GM18868 (cell line): ENCODE measurements around the gene NRXN2.

ENCODE experiments used
- ATAC-seq: cut with Tn5 transposase; IDR thresholded peaks from one replicate; pipeline ENCODE4 v1.9.1; 2021; ENCODE audit warnings: mild to moderate bottlenecking, moderate library complexity; ENCODE audit not compliant: unreplicated experiment

NRXN2 gene

GRCh38 chr11:64556721-64557250 lies 166.2 kb downstream of the NRXN2 start:
- no peak for ATAC-seq
